ENCODE data around the gene SLC12A6.

- TF ChIP-seq EP300 (IDR thresholded peaks at IDR 0.05; ENCODE audit: low read depth) (no peak), CTCF (IDR thresholded peaks at IDR 0.05) (no peak), POLR2A (IDR thresholded peaks at IDR 0.05) (no peak)
Observed at GRCh38 chr15:34301058-34301457, 36.5 kb downstream of the SLC12A6 start.

Data from transverse colon (tissue), 3 donors.